ENCODE results near the gene HTR7.

The HTR7 gene

GRCh38 chr10:90779548-90779947, 78.3 kb downstream of the HTR7 start:
- H3K4me3 ChIP-seq (ENCODE audit: low read depth, low read length) = no peak overlapping the region
- DNase-seq (ENCODE audit: low read depth) = no peak
- TF ChIP-seq CTCF (IDR thresholded peaks at IDR 0.05; ENCODE audit: low read depth, low read length, missing control alignments) = peak; percentile 51

- DNase-seq (ENCODE audit: low read depth) = no peak
- TF ChIP-seq CTCF (IDR thresholded peaks at IDR 0.05; ENCODE audit: low read depth, low read length, missing control alignments) = no peak
- no peak overlapping the region for H3K4me3 ChIP-seq (ENCODE audit: low read depth, low read length)
Measured at GRCh38 chr10:90777621-90778020, 80.2 kb downstream of the HTR7 start.

GRCh38 chr10:90775351-90776028, 82.3 kb downstream of the HTR7 start:
- no peak overlapping the region for H3K4me3 ChIP-seq (ENCODE audit: low read depth, low read length)
- TF ChIP-seq CTCF (IDR thresholded peaks at IDR 0.05; ENCODE audit: low read depth, low read length, missing control alignments) = no peak
- no peak for DNase-seq (ENCODE audit: low read depth)

GRCh38 chr10:90769946-90770841, 87.6 kb downstream of the HTR7 start:
- no peak overlapping the region for H3K4me3 ChIP-seq (ENCODE audit: low read depth, low read length)
- TF ChIP-seq CTCF (IDR thresholded peaks at IDR 0.05; ENCODE audit: low read depth, low read length, missing control alignments) = no peak
- DNase-seq (ENCODE audit: low read depth) = no peak

GRCh38 chr10:90751107-90751997, 106.5 kb downstream of the HTR7 start:
- no peak overlapping the region for H3K4me3 ChIP-seq (ENCODE audit: low read depth, low read length)
- peak; percentile 25 for DNase-seq (ENCODE audit: low read depth)
- TF ChIP-seq CTCF (IDR thresholded peaks at IDR 0.05; ENCODE audit: low read depth, low read length, missing control alignments) = peak; percentile 65

GRCh38 chr10:90746829-90747228, 111.0 kb downstream of the HTR7 start:
- TF ChIP-seq CTCF (IDR thresholded peaks at IDR 0.05; ENCODE audit: low read depth, low read length, missing control alignments) = no peak
- no peak for DNase-seq (ENCODE audit: low read depth)
- no peak overlapping the region for H3K4me3 ChIP-seq (ENCODE audit: low read depth, low read length)
